NOMO-1 treated with dmso at 0.1 percent for 144 hours (cell line): ENCODE data around the gene INF2.
A peak's percentile ranks its signal among the peaks of the same experiment; 100 is the strongest.

Experiments used
- DNase-seq: peaks from one replicate; lab custom pipeline; 2025; ENCODE audit not compliant: unreplicated experiment; lab: John Stamatoyannopoulos, UW

Gene INF2

DNA sequence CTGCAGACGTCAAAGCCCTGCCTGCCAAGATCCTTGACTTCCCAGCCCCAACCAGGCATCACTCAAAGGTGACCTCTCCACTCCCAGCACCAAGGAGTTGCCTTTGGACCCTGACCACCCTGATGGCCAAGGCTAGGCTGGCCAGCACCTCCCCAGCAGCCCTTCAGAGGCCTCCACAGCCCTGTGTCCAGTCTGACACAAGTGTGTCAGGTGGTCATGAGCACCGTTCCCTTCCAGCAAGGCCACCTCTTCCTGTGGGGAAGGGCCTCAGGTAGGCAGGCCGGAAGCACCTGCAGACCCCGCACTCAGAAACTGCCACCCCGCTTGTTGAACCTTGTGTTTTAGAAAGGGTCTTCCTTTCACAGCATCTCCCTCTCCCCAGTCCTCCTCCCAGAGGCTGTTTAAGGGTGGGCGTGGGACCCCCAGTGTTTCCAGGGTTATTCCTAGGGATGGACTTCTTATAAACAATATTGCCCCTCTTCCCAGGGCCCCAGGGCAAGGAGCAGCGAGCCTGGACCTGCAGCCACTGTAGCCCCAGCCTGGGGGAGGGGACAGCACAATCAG is 13.2 kb upstream of the INF2 start:
- DNase-seq, result no peak

DNA sequence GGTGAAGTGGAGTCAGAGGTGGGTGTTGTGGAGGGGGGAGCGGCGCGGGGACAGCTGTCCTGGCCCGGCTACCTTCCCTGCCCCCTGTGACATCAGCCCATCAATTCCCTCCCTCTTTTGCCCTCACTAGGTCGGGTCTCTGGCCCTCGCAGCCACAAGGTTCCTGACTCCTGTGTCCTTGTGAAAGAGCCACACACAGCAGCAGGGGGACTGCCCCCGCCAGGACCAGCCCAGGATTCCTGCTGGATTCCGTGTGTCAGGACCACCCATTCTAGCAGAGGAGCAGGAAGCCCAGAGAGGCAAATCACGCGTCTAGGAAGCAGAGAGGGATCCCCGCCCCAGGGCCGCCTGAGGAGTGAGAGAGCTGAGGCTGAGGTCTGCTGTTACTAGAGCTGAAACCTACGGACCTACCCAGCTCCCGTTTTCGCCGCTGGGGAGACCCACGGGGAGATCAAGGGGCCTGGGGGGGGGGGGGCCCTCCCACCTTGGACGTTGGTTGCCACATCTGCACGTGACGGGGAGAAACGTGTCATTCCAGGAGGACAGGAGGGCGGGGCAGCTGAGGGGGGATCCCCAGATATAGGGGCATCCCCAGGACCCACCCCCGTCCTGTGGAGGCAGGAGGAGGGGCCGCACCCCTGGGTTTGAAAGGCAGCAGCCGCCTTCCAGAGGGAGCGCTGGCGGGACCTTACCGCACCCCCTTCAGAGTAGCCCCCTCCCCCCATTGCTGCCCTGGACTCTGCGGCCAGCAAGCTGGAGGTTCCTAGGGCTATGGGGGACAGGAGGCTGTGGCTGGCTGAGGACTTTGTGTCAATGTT is 12.5 kb upstream of the INF2 start:
- DNase-seq, result no peak

DNA sequence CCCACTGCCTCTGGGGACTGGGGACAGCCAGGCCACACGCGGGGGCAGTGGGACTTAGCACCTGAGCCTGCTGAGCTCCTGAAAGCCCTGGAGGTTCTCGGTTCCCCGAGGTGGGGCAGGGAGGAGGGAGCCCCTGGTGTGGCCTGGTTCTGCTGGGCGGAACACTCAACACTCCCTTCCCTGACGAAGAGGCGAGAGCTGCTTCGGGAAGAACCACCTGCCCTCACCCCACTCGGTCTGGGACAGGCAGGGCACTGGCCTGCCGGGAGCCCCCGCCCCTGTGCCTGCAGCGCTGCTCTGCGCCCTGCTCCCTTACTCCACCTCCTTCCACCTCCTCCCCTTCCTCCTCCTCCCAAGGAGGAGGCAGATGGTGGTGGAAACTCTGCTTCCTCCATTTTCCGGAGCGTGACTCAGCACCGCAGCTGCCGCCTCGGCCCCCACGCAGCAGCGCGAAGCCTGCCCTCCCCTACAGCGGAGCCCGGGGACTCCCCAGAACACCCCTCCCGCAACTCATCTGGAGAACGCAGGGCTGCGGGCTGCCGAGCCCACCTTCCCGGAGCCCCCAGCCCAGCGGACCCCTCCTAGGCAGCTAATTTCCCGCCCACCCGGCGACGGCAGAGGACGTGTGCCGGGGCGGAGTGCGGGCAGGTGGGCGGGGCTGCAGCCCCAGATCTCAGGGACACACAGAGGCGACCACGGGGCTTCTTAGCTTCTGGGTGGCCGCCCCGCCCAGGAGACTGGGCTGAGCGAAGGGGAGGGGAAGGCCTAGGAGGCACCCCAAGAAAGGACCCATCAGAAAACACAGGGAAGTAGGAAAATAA is 11.7 kb upstream of the INF2 start:
- peak; percentile 79 for DNase-seq

DNA sequence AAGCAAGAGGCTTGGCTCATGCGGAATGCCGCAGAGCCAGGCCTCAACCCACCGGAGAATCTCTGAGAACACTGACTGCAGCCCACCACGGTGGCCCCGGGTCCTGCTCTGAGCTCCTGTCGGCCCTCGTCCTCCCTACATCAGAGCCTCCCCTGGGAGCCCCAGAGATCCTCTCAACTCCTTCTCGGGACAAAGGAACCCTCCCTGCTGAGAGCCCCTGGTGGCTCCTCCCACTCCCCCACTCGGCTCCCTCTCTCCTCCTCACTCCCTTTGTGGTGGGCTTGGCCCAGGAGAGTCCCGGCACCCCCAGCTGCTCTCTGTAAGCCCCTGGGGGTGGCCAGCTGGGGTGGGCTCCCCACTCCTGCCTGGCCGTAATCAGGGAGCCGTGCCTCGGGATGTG is 11.1 kb upstream of the INF2 start:
- no peak for DNase-seq

DNA sequence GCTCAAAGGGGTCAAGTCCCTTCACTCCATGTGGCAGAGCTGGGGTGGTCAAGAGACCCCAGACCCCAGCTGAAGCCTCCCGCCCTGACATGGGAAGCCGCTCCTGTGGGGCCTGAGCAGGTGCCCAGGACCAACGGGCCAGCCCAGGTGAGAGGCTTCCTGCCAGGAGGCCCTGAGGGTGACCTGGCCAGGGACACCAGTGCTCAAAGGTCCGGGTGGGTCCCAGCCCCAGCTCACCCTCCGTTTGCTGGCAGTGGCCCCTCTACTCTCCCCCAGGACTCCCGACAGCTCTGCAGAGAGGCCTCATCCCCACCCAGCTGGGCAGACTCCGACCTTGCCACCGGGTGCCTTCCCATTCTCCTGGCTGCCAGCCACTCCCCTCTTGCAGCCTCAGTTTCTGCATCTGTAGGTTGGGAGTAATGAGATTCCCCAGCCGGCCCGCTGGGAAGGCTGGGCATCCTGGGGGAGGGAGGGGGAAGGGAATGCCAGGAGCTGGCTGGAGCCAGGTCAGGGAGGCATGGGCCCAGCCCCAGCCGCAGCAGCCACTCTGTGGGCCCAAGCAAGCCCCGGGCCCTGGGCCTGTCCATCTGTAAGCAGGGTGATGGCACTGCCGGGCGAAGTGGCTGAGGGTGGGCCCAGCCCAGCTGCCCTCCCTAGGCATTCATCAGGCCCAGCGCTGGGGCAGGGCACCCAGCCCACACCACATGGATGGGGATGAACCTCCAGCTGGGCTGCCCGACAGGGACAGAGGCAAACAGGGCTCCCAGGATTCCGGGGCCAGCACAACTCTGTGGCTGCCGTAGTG is 10.3 kb upstream of the INF2 start:
- no peak for DNase-seq

DNA sequence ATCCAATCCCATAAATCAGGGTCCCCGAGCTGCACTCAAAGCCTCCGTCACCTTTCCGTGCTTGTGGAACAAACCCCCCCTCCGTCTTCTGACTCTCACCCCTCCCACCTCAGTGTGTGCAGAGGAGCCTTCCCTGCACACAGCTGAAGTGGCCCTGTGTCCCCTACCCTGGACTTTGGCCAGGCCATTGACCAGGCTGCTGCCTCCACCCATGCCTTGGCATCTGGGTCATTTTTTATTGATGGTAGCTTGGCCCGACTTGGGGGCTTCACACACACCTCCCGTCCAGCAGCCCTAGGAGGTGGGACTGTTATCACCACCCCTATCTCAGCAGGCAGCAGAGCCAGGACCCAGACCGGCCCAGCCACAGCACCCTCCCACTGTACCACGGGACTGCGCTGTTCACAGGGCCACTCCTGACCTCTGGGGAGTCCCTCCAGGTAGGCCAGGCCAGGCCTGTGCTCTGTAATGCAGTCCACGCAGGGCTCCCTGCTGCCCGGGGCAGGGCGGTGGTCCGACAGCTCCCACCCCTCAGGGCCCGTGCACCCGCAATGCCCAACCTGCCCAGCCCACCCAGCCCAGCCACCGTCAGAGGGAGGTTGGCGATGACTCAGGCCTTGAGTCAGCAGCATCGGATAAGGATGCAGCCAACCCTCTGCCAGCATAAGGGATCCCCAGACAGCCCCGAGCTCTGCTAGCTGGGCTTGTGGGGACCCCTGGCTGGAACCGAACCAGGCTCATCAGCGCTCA is 9.2 kb upstream of the INF2 start:
- no peak for DNase-seq

DNA sequence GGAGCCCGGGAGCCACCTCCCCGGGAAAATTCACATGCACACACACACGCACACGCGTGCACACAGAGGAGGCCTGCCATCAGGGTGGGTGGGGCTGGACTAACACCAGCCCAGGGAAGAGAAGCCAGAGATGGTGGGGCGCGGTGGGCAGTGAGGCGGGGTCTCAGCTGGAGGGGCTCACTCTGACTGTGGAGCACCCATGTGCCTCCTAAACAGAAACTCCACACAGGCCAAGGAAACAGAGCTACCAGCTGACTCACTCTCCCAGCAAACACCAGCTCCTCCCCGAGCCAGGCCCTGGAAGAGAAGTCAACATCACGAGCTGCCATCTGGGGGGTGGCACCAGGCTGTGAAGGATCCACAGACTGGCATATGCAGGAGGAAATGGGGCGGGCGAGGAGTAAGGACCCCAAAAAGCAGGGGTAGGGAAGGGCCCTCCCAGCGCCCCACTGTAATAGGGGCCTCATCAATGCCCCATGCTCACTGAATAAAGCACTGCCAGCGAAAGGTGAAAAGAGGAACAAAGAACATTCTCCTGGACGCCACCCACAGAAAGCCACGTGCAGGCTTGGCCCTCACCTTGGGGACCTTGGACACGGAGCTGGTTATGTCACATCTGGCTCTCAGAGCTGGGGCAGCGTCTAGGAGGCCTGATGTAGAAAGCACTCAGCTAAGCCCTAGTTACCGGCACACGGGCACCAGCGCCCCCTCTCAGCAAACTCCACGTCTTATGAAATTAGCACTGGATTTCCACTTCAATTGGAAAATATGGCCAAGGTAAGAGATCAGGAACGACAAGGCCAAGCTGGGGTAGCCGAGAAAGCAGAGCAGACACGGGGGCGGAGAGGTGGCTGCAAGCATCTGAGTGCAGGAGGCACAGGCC is 8.4 kb upstream of the INF2 start:
- no peak for DNase-seq

DNA sequence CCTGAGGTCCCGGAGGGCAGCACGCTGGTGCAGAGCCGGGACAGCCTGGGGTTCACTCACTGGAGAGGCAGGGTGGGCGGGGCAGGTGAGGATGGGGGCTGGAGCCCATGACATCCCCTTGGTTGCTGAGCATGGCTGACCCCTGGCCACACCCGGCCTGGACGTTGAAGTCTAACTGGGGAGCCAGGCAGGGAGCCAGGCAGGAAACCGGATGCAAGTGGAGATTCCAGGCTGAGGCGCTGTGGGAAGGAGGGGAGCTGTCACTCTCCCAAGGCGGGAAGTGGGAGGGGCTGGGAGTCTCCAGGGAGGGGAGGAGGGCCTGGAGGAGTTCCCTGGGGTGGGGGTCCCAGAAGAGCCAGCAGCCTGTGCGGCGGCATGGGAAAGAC is 7.7 kb upstream of the INF2 start:
- no peak for DNase-seq

DNA sequence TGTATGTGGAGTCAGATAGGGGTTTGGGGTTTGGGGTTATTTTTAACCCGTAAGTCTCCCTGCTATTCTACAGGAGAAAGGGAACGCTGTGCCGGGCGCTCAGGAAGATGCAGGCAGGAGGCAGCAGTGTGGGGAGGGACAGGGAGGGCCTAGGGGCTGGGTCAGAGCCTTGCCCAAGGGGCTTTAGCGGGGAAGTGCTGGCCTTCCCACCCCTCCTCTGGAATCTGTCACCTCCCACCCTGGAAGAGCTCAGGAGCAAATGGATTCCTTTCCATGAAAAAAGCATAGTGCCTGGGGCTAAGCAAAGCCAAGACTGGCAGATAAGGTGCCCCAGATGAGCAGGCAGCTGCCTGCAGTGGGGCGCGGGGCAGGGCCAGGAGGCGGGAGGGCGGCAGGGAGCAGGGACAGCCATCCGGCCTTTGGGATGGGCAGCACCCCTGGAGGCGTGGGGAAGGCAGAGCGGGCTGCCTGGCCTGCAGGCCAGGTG is 7.3 kb upstream of the INF2 start:
- no peak for DNase-seq

DNA sequence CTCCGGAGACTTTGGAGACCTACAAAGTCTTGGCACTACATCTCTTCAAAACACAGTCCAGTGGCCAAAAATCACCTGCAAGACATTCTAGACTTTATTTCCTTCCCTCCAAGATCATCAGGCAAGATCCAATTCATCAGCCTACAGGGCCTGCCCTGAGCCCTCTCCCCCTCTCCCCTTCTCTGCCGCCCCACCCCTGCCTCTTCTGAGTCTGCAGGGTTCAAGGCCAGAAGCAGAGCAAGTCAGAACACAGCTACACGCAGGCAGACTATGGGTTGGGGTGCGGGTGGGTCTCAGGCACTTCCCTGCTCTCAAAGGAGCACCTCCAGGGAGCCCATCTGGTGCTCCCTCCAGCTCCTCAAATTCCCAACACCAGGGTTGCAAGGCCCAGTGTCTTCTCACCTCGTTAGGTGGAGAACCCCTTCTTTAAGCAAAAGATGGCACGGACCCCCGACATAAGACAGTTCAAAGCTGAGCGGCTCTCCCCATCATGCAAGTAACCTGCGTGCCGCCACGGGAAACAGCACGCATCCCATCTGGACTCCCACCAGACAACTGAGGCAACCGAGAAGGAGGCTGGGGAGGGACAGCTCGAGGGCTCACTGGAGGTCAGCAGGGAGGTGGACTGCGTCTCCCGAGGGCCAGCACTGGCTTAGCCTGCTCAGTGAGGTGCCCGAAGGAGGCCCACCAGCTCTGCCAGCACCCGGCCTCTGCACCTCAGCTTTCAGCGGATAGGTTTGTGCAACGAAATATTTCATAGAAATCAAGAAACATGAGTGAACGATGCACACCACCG is 5.6 kb upstream of the INF2 start:
- DNase-seq, result no peak

DNA sequence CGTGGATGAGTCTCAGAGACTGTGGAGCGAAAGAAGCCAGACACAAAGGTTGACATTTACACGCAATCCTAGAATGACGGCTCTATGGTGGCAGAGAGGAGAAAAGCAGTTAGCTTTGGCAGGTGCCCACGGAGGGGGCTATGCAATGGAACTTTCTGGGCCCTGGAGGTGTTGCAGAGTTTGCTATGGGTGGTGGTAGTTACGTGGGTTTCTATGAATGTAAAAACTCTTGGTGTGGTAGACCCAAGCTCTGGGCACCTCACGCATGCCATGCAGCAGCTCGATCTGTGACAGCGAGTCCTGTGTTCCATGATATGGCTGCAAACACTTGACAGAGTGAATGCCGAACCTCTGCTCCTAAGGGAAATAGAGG is 5.0 kb upstream of the INF2 start:
- DNase-seq, result no peak

DNA sequence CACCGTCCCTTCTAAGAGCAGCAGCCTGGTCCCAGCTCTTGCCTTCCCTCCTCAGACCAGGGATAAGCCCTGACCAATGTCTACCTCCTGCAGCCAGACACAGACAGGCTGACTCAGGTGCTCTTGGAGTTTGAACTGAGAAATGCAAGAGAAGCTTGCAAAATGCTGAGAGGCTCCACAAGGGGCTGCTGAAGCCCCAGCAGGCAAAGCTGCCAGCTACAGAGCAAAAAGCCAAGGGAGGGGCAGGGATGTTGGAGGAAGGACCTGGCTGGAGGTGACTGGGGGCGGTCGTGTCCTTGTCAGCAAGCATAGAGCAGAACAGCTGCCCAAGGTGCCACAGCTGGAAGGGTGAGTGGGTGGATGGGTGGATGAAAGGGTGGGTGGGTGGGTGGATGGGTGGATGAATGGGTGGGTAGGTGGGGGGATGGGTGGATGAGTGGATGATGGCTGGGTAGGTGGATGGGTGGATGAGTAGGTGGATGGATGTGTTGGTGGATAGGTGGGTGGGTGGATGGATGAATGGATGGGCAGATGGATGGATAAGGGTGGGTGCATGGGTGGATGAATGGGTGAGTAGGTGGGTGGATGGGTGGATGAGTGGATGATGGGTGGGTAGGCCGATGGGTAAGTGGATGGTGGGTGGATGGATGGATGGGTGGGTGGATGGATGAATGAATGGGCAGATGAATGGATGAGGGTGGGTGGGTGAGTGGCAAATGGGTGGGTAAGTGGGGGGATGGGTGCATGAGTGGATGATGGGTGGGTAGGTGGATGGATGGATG is 4.0 kb upstream of the INF2 start:
- no peak for DNase-seq

DNA sequence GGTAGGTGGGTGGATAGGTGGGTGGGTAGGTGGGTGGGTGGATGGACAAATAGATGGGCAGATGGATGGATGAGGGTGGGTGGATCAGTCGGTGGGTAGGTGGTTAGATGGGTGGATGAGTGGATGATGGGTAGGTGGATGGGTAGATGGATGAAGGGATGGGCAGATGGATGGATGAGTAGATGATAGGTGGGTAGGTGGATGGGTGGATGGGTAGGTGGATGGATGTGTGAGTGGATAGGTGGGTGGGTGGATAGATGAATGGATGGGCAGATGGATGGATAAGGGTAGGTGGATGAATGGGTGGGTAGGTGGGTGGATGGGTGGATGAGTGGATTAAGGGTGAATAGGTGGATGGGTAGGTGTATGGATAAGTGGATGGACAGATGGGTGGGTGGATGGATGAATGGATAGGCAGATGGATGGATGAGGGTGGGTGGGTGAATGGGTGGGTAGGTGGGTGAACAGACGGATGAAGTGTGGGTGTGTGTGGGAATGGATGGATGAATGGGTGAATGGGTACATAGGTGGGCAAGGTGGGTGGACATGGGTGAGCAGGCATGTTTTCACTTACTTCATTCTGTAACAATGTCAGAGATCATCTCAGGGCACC is 3.3 kb upstream of the INF2 start:
- no peak for DNase-seq

DNA sequence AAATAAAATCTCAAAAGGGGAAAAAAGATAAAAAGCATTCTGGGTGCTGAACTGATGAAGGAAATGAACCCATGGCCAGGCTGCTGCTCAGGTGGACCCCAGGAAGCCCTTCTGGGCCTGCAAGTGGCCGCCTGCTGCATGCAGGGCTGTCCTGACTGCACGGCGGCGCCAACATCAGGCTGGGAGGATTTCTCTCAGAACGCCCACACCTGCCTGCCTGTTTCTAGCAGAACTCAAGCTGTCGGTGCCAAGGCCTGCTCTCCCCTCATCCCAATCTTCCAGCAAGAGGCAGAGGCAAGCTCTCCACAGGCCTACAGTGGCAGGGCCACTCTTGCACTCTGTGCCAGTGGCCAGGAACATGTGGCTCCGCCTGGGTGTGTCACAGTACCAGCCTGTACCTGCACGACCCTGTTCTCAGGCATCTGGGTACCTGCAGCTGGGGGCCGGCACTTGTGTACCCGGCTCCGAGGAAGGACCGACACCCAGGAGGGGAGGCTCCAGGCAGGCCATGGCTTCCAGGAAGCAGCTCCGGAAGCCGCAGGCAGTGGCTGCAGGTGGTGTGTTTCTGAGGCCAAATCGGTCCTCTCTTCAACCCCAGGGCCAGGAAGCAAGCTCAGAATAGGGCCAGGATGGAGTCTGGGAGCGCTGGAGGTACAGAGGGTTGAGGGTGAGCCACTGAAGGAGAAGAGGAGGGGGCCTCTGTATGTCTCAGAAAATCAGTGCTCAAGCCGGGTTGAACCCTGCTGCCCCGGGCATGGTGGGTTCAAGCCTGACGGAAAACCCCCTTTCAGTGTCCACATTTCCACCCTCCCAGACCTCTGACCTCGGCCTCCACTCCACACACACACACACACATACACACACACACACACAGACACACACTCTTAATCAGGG is 2.5 kb upstream of the INF2 start:
- DNase-seq, result no peak

DNA sequence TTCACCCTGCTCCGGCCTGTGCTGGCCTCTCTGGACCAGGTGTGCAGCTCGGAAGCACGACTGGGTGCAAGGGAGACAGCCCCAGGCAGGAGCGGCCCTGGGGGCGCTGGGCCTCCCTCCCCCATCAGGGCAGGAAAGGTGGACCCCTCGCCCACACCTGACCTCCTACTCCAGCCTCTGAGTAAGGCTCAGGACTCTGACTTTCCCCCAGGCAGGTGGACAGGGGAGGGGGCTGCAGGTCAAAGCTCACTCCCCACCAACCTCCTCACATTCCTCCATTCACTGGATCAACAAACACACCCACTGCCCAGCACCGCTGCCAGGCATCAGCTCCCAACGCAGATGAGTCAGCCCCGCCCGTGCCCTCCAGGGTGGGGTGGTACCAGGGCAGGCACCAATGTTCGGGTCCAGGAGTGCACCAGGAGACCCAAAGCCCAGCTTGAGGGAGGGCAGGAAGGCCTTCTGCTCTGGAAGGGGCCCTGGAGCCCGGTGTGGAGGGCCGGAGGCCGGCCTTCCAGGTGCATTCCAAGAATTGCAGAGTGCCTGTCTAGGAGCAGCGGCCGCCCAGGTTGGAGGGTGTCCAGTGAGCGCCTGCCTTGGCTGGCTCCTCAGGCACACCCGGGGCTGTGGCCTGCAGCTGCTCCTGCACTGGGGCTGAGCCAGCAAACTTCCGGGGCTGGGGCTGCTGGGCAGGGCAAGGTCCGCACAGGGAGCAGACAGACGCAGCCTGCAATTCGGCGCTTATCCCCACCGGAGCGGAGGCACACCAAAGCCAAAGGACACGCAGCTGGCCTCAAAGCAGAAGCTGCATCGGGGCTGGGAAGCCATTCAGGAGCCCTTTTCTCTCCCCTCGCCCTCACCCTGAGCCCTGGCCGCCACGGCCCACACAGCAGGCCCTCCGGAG is 1.6 kb upstream of the INF2 start:
- no peak for DNase-seq
